OCI-LY1 (cell line): Measurements from ENCODE around the gene RALGPS1.
A peak's percentile ranks its signal among the peaks of the same experiment; 100 is the strongest.

Source experiments
- H2AFZ ChIP-seq: fragments of 200-600 bp; sonication (generic), shearing (Covaris generic); 2 replicates; pipeline ENCODE4 v1.6.0; 2014; ENCODE audit warnings: antibody characterized with exemption, mild to moderate bottlenecking, low read length
- H3F3A ChIP-seq: fragments of 200-600 bp; sonication (generic), shearing (Covaris generic); 2 replicates; pipeline ENCODE4 v1.6.0; 2014; ENCODE audit warnings: mild to moderate bottlenecking, antibody characterized with exemption, low read length, moderate library complexity; ENCODE audit not compliant: insufficient read depth
- H3K27ac ChIP-seq: fragments of 200-600 bp; sonication (generic); 2 replicates; pipeline ENCODE4 v1.5.1; 2014; ENCODE audit warnings: low read length, mixed run types, mild to moderate bottlenecking, low read depth; ENCODE audit not compliant: poor library complexity, severe bottlenecking
- H3K27me3 ChIP-seq: fragments of 200-600 bp; sonication (generic); 2 replicates; pipeline ENCODE4 v1.6.0; 2014; ENCODE audit warnings: antibody characterized with exemption, mild to moderate bottlenecking, low read length, moderate library complexity; ENCODE audit not compliant: insufficient read depth
- H3K36me3 ChIP-seq: fragments of 200-600 bp; sonication (generic); 2 replicates; pipeline ENCODE4 v1.6.1; 2014; ENCODE audit warnings: mild to moderate bottlenecking, antibody characterized with exemption, low read length, moderate library complexity, mixed read lengths; ENCODE audit not compliant: insufficient read depth
- H3K4me1 ChIP-seq: fragments of 200-600 bp; sonication (generic); 2 replicates; pipeline ENCODE4 v1.5.1; 2014; ENCODE audit warnings: mild to moderate bottlenecking, low read length, moderate library complexity; ENCODE audit not compliant: insufficient read depth, severe bottlenecking
- H3K4me2 ChIP-seq: fragments of 200-600 bp; sonication (generic), shearing (Covaris generic); 2 replicates; pipeline ENCODE4 v1.6.1; 2014; ENCODE audit warnings: low read length
- H3K4me3 ChIP-seq: fragments of 200-600 bp; sonication (generic); 2 replicates; pipeline ENCODE4 v1.5.1; 2014; ENCODE audit warnings: low read length, low read depth, mild to moderate bottlenecking, mixed read lengths; ENCODE audit not compliant: poor library complexity, severe bottlenecking
- H3K79me2 ChIP-seq: fragments of 200-600 bp; shearing (Covaris generic); 2 replicates; pipeline ENCODE4 v1.6.1; 2016; ENCODE audit warnings: mixed run types, low read length, mixed read lengths; ENCODE audit not compliant: insufficient read depth
- H3K9ac ChIP-seq: fragments of 200-600 bp; sonication (generic), shearing (Covaris generic); 2 replicates; pipeline ENCODE4 v1.6.1; 2014; ENCODE audit warnings: mild to moderate bottlenecking, low read length, mixed read lengths
- H3K9me2 ChIP-seq: fragments of 200-600 bp; sonication (generic), shearing (Covaris generic); 2 replicates; pipeline ENCODE4 v1.6.1; 2014; ENCODE audit warnings: low read depth, mild to moderate bottlenecking, low read length, mixed read lengths
- H3K9me3 ChIP-seq: fragments of 200-600 bp; shearing (Covaris generic); 2 replicates; pipeline ENCODE4 v1.6.1; 2014; ENCODE audit warnings: low read length, mixed read lengths
- H4K20me1 ChIP-seq: fragments of 200-600 bp; sonication (generic), shearing (Covaris generic); 2 replicates; pipeline ENCODE4 v1.6.0; 2016; ENCODE audit warnings: mild to moderate bottlenecking, low read length; ENCODE audit not compliant: insufficient read depth
- EZH2 ChIP-seq: fragments of 200-600 bp; sonication (generic), shearing (Covaris generic); IDR thresholded peaks from 2 replicates; pipeline ENCODE4 v1.8.0; 2017; ENCODE audit warnings: borderline replicate concordance, mixed run types, mild to moderate bottlenecking, antibody characterized with exemption, low read length, moderate library complexity, mixed read lengths
- TF ChIP-seq, protein P1 (sequence below): fragments of 200-600 bp; sonication (generic), shearing (Covaris generic); IDR thresholded peaks from 2 replicates; pipeline ENCODE4 v1.5.1; 2017; ENCODE audit warnings: mild to moderate bottlenecking, antibody characterized with exemption, low read length, moderate library complexity, mixed read lengths

Gene RALGPS1

DNA sequence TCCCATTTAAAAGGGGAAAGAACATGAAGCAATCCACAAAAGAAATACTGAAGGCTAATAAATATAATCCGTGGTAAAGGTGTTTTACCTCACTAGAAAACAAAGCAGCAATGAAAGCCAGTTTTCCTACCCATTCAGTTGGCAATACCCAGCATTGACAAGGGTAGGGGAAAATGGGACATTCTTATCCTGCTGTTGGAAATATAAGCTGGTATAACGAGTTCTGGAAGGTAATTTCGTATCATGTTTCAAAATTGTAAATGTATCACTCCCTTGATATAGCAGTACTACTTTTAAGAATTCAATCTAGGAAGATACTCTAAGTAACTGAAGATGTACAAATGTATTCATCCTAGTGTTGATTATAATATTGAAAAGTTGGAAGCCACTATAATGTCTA, 22.9 kb upstream of the RALGPS1 start:
- H4K20me1 ChIP-seq, result no peaks in the 10 kb centered on the region
- no peaks in the 10 kb centered on the region for H3K9me2 ChIP-seq
- no peaks in the 10 kb centered on the region for H3K79me2 ChIP-seq
- H3K36me3 ChIP-seq, result no peaks in the 10 kb centered on the region
- H3K4me1 ChIP-seq, result no peaks in the 10 kb centered on the region
- no peaks in the 10 kb centered on the region for H3K9me3 ChIP-seq
- H3K27ac ChIP-seq, result no peak overlapping the region
- H3K4me2 ChIP-seq, result no peak overlapping the region
- H2AFZ ChIP-seq, result no peak overlapping the region
- H3K9ac ChIP-seq, result no peak overlapping the region
- no peak overlapping the region for H3K4me3 ChIP-seq
- no peak for TF ChIP-seq EZH2
- TF ChIP-seq, protein P1, sequence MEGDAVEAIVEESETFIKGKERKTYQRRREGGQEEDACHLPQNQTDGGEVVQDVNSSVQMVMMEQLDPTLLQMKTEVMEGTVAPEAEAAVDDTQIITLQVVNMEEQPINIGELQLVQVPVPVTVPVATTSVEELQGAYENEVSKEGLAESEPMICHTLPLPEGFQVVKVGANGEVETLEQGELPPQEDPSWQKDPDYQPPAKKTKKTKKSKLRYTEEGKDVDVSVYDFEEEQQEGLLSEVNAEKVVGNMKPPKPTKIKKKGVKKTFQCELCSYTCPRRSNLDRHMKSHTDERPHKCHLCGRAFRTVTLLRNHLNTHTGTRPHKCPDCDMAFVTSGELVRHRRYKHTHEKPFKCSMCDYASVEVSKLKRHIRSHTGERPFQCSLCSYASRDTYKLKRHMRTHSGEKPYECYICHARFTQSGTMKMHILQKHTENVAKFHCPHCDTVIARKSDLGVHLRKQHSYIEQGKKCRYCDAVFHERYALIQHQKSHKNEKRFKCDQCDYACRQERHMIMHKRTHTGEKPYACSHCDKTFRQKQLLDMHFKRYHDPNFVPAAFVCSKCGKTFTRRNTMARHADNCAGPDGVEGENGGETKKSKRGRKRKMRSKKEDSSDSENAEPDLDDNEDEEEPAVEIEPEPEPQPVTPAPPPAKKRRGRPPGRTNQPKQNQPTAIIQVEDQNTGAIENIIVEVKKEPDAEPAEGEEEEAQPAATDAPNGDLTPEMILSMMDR, result no peak
- H3F3A ChIP-seq, result no peaks in the 10 kb centered on the region
- no peaks in the 10 kb centered on the region; the same call in 1 of the 2 replicates for H3K27me3 ChIP-seq

DNA sequence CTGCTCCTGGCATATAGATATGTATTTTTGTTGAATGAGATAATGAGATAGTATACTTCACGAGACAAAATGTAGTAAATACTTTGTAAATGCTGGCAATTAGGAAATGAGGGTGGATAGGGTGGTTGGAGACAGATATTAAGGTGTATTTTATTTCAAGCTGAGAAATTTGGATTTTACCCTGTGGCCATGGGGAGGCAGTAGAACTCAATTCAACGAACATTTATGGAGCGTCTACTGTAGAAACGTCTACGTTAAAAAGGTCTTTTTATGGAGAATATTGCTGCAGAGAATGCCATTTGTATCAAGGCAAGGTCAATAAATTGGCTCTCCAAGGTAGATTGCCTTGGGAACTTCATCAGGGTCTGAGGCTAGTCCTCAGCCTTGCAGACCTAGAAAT, 21.5 kb upstream of the RALGPS1 start:
- no peaks in the 10 kb centered on the region for H4K20me1 ChIP-seq
- H3K27me3 ChIP-seq, result no peaks in the 10 kb centered on the region; the same call in 1 of the 2 replicates
- H3K36me3 ChIP-seq, result no peaks in the 10 kb centered on the region
- H3K79me2 ChIP-seq, result no peaks in the 10 kb centered on the region
- H3K4me2 ChIP-seq, result no peak overlapping the region
- no peak overlapping the region for H3K4me3 ChIP-seq
- no peaks in the 10 kb centered on the region for H3F3A ChIP-seq
- no peaks in the 10 kb centered on the region for H3K9me2 ChIP-seq
- H2AFZ ChIP-seq, result no peak overlapping the region
- H3K9ac ChIP-seq, result no peak overlapping the region
- TF ChIP-seq EZH2, result no peak
- TF ChIP-seq, protein P1, result peak; percentile 62
- H3K9me3 ChIP-seq, result no peaks in the 10 kb centered on the region
- no peak overlapping the region for H3K27ac ChIP-seq
- no peaks in the 10 kb centered on the region for H3K4me1 ChIP-seq

DNA sequence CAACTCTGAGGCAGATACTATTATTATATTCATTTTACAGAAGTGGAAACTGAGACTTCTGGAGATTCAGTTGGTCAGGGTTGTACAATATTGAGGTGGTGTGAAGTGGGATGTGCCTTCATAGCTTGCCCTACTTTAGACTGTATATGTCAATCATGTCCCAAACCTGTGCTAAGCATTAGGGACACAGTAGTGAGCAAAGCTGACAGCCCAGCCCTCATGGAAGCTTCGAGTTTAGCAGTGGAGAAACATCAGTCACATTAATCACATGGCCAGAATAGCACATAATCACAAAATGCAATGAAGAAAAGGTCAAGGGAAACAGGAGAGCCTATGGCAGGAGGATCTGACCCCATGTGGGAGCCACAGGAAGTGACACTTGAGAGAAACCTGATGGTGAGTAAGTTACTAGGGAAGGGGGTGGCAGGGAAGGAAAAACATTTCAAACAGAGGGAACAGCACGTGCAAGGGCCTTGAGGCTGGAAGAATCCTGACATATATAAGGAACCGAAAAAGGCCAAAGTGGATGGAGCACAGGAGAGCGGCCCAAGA, 20.5 kb upstream of the RALGPS1 start:
- Histone ChIP-seq H2AFZ (no peak overlapping the region), H3K27me3 (no peaks in the 10 kb centered on the region; the same call in 1 of the 2 replicates), H4K20me1 (no peaks in the 10 kb centered on the region), H3K9ac (no peak overlapping the region), H3K9me3 (no peaks in the 10 kb centered on the region), H3K4me2 (no peak overlapping the region), H3K79me2 (no peaks in the 10 kb centered on the region), H3K36me3 (no peaks in the 10 kb centered on the region), H3K4me3 (no peak overlapping the region), H3F3A (no peaks in the 10 kb centered on the region), H3K27ac (no peak overlapping the region), H3K9me2 (no peaks in the 10 kb centered on the region), H3K4me1 (no peaks in the 10 kb centered on the region)
- TF ChIP-seq, protein P1, result no peak
- TF ChIP-seq EZH2, result no peak
